Epithelial cell of prostate (primary cell): ENCODE results near the gene ZNF724.
"Not testable (repeated sequence)": the region's sequence is repeated elsewhere in the genome, so short reads cannot be mapped to it uniquely, and the experiment has no call there.

Experiments used
- DNase-seq: peaks from one replicate; pipeline ENCODE4 v3.0.0-alpha.2; 2011; ENCODE audit warnings: low read depth, low spot score
- H3K27ac ChIP-seq: fragments of 450-650 bp; 2 replicates; pipeline ENCODE4 v1.5.1; 2017; ENCODE audit warnings: mild to moderate bottlenecking

Gene ZNF724

DNA sequence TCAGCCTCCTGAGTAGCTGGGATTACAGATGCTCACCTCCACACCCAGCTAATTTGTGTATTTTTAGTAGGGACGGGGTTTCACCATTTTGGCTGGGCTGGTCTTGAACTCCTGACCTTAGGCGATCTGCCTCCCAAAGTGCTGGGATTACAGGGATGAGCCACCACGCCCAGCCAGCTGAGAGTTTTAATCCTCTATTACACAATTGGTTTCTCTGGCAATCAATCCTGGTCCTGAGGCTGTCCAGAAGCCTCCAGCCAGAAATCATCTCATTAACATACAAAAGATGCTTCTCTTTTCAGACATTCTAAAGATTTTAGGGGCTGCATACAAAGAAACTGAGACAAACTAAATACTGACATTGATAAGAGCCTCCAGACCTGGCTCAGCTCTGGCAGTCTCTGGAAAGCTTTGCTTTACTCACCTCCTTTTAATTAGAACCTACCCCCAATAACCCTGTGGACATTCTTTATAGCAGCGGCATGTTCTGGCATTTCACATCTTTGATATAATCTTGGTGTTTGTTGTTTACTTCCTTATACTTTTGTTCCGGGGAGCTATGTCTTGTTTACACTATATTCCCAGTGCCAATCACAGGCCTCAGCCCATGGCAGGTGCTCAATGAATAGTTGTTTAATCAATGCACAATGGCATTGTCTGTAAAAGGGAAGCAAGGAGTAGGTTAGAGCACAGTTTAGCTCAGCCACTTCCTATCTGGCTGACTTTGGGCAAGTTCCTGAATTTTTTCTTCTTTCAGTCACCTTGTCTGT is 4.1 kb upstream of the ZNF724 start:
- no peak for DNase-seq
- no peak overlapping the region for H3K27ac ChIP-seq

- not testable (repeated sequence) for DNase-seq, H3K27ac ChIP-seq
These were observed 3.1 kb upstream of the ZNF724 start for GRCh38 chr19:23253256-23253655.

- H3K27ac ChIP-seq, result no peak overlapping the region
- DNase-seq, result no peak
These were observed 8.8 kb downstream of the ZNF724 start for GRCh38 chr19:23241419-23241818.

- no peak for DNase-seq
These were observed 27.1 kb downstream of the ZNF724 start for GRCh38 chr19:23222998-23223652.

GRCh38 chr19:23203841-23204344 is 46.3 kb downstream of the ZNF724 start:
- no peak overlapping the region for H3K27ac ChIP-seq
- no peak for DNase-seq

More at GRCh38 chr19:23222998-23223652, 27.1 kb downstream of the ZNF724 start:
- no peak overlapping the region for H3K27ac ChIP-seq

DNA sequence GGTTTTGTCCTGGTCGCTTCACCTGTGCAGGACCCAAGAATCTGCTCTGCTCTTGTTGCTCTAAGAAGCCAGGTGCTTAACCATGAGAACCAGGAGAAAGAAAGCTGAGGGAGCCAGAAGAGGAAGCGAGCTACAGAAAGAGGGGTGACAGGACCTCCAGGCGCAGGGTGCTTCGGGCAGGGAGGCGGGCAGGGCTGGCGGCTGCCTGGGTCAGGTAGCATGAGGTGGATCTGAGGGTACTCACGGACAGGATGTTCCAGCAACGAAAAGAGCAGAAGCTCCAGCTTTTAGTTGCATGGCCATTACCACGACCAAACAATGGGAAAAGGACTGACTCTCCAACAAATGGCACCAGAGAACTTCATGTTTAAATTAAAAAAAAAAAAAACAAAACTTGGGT is 59.9 kb downstream of the ZNF724 start:
- no peak overlapping the region for H3K27ac ChIP-seq
- no peak for DNase-seq

DNA sequence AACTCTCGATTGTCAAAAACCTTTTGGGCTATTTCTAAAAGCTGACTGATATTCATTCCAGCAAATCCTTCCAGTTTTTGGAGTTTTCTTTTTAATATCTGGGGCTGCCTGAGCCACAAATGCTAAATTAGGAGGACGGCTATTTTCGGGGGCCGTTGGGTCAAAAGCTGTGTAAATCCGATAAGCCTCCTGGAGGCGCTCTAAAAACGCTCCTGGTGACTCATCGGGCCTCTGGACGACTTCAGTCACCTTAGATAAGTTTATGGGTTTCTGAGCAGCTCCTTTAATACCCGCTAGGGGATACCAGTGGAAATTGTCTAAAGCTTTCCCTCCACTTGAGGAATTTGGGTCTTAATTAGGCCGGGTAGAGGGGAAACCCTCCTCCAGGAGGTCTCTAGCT is 66.9 kb downstream of the ZNF724 start:
- no peak overlapping the region for H3K27ac ChIP-seq
- no peak for DNase-seq
